GM10248 (cell line): ENCODE results near the gene QRSL1.

Experiments used
- CTCF ChIA-PET: fragments of 300-600 bp; sonication (Branson Sonifier 250); formaldehyde crosslinking; extraction: SDS; loops from one replicate; lab custom pipeline; 2021; ENCODE audit warnings: antibody characterized with exemption; lab: Yijun Ruan, JAX
- POLR2A ChIA-PET: fragments of 350-650 bp; sonication (Branson Sonifier 250); formaldehyde crosslinking; extraction: SDS; loops from one replicate; lab custom pipeline; 2020; ENCODE audit warnings: antibody characterized with exemption; lab: Yijun Ruan, JAX
- DNase-seq: peaks from one replicate; pipeline ENCODE4 v3.0.0; 2012; ENCODE audit errors: extremely low spot score
- TF ChIP-seq, protein P1 (sequence below): IDR thresholded peaks from 2 replicates; pipeline ENCODE4 v1.5.1; 2012; ENCODE audit warnings: mild to moderate bottlenecking, low read depth; ENCODE audit errors: extremely low read depth, missing control alignments, control extremely low read depth

The QRSL1 gene

DNA sequence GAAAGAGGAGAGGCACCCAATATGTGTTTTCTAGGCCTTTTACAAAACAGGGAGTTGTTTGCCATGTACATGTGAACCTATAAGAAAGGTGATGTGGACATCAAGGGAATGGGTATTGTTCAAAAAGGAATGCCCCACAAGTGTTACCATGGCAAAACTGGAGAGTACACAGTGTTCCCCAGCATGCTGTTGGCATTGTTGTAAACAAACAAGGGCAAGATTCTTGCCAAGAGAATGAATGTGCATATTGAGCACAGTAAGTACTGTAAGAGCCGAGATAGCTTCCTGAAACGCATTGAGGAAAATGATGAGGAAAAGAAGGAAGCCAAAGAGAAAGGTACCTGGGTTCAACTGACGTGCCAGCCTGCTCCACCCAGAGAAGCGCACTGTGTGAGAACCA, 13.1 kb downstream of the QRSL1 start:
- POLR2A ChIA-PET = no interaction called here
- TF ChIP-seq, protein P1, sequence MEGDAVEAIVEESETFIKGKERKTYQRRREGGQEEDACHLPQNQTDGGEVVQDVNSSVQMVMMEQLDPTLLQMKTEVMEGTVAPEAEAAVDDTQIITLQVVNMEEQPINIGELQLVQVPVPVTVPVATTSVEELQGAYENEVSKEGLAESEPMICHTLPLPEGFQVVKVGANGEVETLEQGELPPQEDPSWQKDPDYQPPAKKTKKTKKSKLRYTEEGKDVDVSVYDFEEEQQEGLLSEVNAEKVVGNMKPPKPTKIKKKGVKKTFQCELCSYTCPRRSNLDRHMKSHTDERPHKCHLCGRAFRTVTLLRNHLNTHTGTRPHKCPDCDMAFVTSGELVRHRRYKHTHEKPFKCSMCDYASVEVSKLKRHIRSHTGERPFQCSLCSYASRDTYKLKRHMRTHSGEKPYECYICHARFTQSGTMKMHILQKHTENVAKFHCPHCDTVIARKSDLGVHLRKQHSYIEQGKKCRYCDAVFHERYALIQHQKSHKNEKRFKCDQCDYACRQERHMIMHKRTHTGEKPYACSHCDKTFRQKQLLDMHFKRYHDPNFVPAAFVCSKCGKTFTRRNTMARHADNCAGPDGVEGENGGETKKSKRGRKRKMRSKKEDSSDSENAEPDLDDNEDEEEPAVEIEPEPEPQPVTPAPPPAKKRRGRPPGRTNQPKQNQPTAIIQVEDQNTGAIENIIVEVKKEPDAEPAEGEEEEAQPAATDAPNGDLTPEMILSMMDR = no peak
- no peak for DNase-seq
- CTCF ChIA-PET = interaction anchor here (1.2 kb wide), 1 partner anchor 9 kb away, joined by 5 read pairs; no protein-coding TSS in a partner anchor

DNA sequence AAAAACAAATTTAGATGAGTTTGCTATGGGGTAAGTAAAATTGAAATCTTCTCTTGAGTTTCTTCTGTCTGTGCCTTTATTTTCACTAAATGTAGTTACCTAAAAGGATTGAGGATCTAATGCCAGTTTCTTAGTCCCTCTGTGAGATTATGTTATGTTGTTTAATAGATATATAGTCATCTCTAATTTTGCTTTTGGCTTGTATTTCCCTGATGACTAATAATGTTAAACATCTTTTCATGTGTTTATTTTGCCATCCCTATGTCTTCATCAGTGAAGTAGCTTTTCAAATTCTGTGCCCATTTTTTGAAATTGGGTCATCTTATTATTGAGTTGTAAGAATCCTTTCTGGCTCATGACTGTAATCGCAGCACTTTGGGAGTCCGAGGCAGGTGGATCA, 13.7 kb downstream of the QRSL1 start:
- POLR2A ChIA-PET = no interaction called here
- TF ChIP-seq, protein P1 = no peak
- CTCF ChIA-PET = interaction anchor here (1.2 to 1.5 kb wide), 2 partner anchors 9 to 308 kb away, joined by 3 to 5 read pairs; no protein-coding TSS in a partner anchor
- no peak for DNase-seq

GRCh38 chr6:106648651-106649308, 19.4 kb downstream of the QRSL1 start:
- POLR2A ChIA-PET = interaction anchor here (0.6 kb wide), 1 partner anchor 294 kb away, joined by 6 read pairs; no protein-coding TSS in a partner anchor
- DNase-seq = peak; percentile 30
- TF ChIP-seq, protein P1 = no peak
- CTCF ChIA-PET = interaction anchor here (1.0 to 1.4 kb wide), 2 partner anchors 10 to 203 kb away, joined by 3 to 6 read pairs; no protein-coding TSS in a partner anchor

DNA sequence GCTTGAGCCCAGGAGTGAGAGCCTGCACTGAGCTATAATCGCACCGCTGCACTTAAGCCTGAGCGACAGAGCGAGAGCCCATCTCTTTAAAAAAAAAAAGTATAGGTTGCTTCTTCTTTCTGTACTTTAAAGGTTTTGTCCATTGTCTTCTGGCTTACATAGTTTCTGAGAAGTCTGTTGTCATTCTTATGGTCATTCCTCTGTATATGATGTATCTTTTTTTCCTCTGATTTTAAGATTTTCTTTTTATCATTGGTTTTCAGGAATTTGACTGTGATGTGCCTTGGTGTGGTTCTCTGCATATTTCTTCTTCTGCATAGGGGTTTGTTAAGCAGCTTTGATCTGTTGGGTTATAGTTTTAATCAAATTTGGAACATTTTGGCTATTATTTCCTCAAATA, 29.1 kb downstream of the QRSL1 start:
- POLR2A ChIA-PET = no interaction called here
- CTCF ChIA-PET = interaction anchor here (1.3 kb wide), 1 partner anchor 50 kb away, joined by 3 read pairs; no protein-coding TSS in a partner anchor
- TF ChIP-seq, protein P1 = no peak
- DNase-seq = no peak

DNA sequence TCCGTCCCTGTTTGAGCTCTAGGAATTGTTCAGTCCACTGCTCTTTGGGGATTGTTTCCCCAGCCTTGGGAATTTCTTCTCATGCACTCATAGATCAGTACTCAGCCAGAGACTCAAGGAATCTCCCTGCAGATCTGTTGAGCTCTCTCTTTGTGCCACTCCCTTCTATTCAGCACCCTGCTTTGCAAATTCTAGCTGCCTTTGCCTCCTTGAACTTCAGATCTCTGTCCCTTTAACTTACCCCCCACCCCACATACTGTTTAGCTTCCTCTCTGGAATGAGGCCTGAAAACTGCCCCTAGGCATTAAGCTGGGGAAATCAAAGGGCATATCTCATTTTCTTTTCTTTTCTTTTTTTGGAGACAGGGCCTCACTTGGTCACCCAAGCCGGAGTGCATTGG, 30.5 kb downstream of the QRSL1 start:
- ChIA-PET CTCF (interaction anchor here (1.2 kb wide), 1 partner anchor 456 kb away, joined by 3 read pairs; no protein-coding TSS in a partner anchor), POLR2A (no interaction called here)
- TF ChIP-seq, protein P1 = no peak
- DNase-seq = no peak

DNA sequence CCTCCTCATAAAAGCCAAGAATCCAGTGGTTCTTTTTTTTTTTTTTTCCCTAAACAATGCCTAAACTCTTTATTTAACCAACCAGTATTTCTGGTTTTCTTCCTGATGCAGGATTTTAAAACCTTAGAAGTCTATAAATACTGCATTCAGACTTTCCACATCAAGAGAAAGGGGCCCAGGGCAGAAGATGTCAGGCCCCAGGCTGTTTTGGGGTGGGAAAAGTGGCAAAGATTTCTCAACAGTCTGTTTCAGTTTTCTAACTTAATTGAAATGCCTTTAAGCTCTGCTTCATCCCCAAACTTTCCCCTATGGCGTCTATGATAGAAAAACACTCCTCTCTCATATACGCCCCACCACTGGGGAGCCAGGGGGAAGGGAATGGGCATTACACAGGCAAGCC, 33.1 kb downstream of the QRSL1 start:
- ChIA-PET POLR2A (no interaction called here), CTCF (no interaction called here)
- no peak for DNase-seq
- TF ChIP-seq, protein P1 = no peak
